ENCODE measurements around the gene FOXL2NB. TPM values are rescaled to one million over a fixed set of nuclear protein-coding genes. Genes with fewer than 3 reads are reported as not detected.

The FOXL2NB gene
- polyA plus RNA-seq, 2 of the 4 experiments (the other 2 are of a cell fraction) = 2.3 to 3.2 TPM

DNA sequence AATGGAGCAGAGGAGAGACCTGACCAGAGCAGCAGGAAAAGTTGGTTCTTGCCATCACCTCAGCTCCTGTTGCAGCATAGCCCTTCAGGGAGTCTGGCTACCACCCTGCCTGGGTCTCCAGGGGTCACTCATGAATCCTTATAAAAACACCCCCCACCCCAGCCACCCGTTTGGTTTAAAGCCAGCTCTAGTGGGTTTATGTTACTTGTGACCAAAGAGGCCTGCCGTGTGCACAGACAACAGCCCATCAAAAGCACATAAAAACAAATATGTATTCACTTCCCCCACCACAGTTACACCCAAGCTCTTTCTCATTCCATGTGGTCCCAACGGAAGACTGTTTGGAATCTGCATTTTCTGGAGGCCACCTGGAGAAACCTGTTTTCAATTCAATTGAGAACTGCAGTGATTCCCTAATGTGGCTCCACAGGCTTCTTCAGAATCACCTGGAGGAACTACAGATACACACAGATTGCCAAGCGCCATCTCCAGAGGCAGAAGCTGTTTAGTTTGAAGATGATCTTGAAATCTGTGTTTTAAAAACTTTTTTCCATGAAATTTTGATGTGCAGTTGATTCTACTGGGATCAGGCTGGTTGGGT is 13.8 kb upstream of the FOXL2NB start:
- H3K4me1 ChIP-seq = no peaks in the 10 kb centered on the region
- POLR2A ChIA-PET = interaction anchor here (1.0 kb wide), 1 partner anchor 339 kb away, joined by 5 read pairs; the partner anchor contains the start of gene CEP70
- H3K4me3 ChIP-seq = no peak overlapping the region
- FAIRE-seq (no peak), ATAC-seq (no peak), DNase-seq (ENCODE audit: low read depth in 1 of 2, low spot score in 1 of 2) (no peak)
- no peak overlapping the region for H3K27ac ChIP-seq
- CTCF ChIA-PET = interaction anchor here (1.1 to 9.0 kb wide), 6 partner anchors 9 to 396 kb away, joined by 3 to 82 read pairs (median 12); partner anchors contain the start of genes CEP70, FOXL2 and FOXL2NB
- 82% methylated on average over 4 of the region's 4 CpGs for WGBS (ENCODE audit: missing lambda C conversion rate)
- no peaks in the 10 kb centered on the region for H3K9me3 ChIP-seq
- H3K4me2 ChIP-seq = no peak overlapping the region
- TF ChIP-seq, protein P1, sequence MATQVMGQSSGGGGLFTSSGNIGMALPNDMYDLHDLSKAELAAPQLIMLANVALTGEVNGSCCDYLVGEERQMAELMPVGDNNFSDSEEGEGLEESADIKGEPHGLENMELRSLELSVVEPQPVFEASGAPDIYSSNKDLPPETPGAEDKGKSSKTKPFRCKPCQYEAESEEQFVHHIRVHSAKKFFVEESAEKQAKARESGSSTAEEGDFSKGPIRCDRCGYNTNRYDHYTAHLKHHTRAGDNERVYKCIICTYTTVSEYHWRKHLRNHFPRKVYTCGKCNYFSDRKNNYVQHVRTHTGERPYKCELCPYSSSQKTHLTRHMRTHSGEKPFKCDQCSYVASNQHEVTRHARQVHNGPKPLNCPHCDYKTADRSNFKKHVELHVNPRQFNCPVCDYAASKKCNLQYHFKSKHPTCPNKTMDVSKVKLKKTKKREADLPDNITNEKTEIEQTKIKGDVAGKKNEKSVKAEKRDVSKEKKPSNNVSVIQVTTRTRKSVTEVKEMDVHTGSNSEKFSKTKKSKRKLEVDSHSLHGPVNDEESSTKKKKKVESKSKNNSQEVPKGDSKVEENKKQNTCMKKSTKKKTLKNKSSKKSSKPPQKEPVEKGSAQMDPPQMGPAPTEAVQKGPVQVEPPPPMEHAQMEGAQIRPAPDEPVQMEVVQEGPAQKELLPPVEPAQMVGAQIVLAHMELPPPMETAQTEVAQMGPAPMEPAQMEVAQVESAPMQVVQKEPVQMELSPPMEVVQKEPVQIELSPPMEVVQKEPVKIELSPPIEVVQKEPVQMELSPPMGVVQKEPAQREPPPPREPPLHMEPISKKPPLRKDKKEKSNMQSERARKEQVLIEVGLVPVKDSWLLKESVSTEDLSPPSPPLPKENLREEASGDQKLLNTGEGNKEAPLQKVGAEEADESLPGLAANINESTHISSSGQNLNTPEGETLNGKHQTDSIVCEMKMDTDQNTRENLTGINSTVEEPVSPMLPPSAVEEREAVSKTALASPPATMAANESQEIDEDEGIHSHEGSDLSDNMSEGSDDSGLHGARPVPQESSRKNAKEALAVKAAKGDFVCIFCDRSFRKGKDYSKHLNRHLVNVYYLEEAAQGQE (IDR thresholded peaks at IDR 0.05) = no peak
- TF ChIP-seq BHLHE40 (IDR thresholded peaks at IDR 0.05; ENCODE audit: low read depth, low read length) = no peak
- no peak for TF ChIP-seq RARB (CRISPR knock-in tag; IDR thresholded peaks at IDR 0.05)
- TF ChIP-seq ZNF302 (CRISPR knock-in tag; IDR thresholded peaks at IDR 0.05) = no peak
- TF ChIP-seq HOXA7 (CRISPR knock-in tag; IDR thresholded peaks at IDR 0.05) = no peak
- TF ChIP-seq POLR2AphosphoS2 (conservative IDR thresholded peaks at IDR 0.05; ENCODE audit: low read length) = no peak
- TF ChIP-seq RCOR1 (IDR thresholded peaks at IDR 0.05; ENCODE audit: low read depth, low read length) = no peak
- TF ChIP-seq TP53 (CRISPR knock-in tag; IDR thresholded peaks at IDR 0.05) = no peak
- TF ChIP-seq HOXB13 (CRISPR knock-in tag; IDR thresholded peaks at IDR 0.05; ENCODE audit: low read depth) = no peak
- TF ChIP-seq MAX (IDR thresholded peaks at IDR 0.05) = no peak
- TF ChIP-seq JUN (IDR thresholded peaks at IDR 0.05) = no peak
- TF ChIP-seq SMC3 (IDR thresholded peaks at IDR 0.05) = no peak
- no peak for TF ChIP-seq KDM1A (IDR thresholded peaks at IDR 0.05; ENCODE audit: low read depth)

DNA sequence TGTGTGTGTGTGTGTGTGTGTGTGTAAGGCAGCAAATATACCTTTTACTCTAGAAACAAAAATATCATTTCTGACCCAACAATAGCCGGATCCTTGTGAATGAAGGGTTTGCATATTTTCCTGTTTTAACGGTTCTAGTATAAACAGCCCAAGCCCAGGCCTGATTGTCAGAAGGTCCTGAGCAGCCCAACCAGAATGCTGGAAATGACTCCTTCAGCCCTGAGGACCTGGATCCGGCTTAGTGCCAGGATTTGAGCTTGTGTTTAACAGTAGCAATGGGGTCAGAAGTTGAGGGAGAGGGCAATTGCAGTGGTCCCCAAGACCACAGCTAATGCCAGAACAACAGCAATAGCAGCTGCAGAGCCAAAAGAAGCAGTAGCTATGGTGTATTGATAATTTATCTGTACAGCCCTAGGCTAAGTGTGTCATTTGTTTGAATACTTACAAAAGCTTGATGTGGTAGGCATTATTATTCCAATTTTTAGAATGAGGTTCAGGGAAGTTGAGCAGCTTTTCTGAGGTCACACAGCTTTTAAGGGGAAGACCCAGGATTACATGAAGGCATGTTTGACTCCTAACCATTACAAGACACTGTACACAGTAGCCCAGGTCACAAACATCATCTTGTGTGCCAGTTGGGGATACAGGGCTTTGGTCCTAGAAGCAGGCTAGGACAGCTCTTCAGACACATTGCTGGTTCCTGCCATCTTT is 12.9 kb upstream of the FOXL2NB start:
- 81% methylated on average over 3 of the region's 3 CpGs for WGBS (ENCODE audit: missing lambda C conversion rate)

GRCh38 chr3:138935505-138935862 is 11.5 kb upstream of the FOXL2NB start:
- Histone ChIP-seq H3K4me1 (no peaks in the 10 kb centered on the region), H3K9me3 (no peaks in the 10 kb centered on the region), H3K27ac (peak overlapping the region; percentile 69 to 93), H3K4me3 (peak overlapping the region; percentile 45), H3K4me2 (peak overlapping the region; percentile 69)
- WGBS (ENCODE audit: missing lambda C conversion rate) = 50% methylated on average over 7 of the region's 7 CpGs
- ATAC-seq (no peak), DNase-seq (ENCODE audit: low read depth in 1 of 2, low spot score in 1 of 2) (no peak), FAIRE-seq (no peak)
- ChIA-PET CTCF (interaction anchor here (0.6 to 9.0 kb wide), 32 partner anchors 8 to 604 kb away, joined by 3 to 82 read pairs (median 4); partner anchors contain the start of genes CEP70, FOXL2, FOXL2NB and MRPS22), POLR2A (interaction anchor here (1.1 to 1.2 kb wide), 3 partner anchors 12 to 418 kb away, joined by 3 to 8 read pairs (median 4); partner anchors contain the start of genes CEP70, FOXL2 and FOXL2NB)
- TF ChIP-seq ATOH8 (CRISPR knock-in tag; IDR thresholded peaks at IDR 0.05; ENCODE audit: low read depth) (no peak), MAFK (IDR thresholded peaks at IDR 0.05; ENCODE audit: partially characterized antibody) (peak; percentile 25), GATA3 (IDR thresholded peaks at IDR 0.05; ENCODE audit: borderline replicate concordance) (no peak)

More for the DNA sequence above, 12.9 kb upstream of the FOXL2NB start:
- no peak overlapping the region for H3K4me3 ChIP-seq
- no peaks in the 10 kb centered on the region for H3K4me1 ChIP-seq
- ATAC-seq (no peak), FAIRE-seq (no peak), DNase-seq (ENCODE audit: low read depth in 1 of 2, low spot score in 1 of 2) (no peak)
- ChIA-PET POLR2A (interaction anchor here (0.6 kb wide), 1 partner anchor 13 kb away, joined by 3 read pairs; the partner anchor contains the start of genes FOXL2 and FOXL2NB), CTCF (interaction anchor here (0.7 to 9.0 kb wide), 7 partner anchors 8 to 395 kb away, joined by 3 to 82 read pairs (median 8); no protein-coding TSS in a partner anchor)
- H3K4me2 ChIP-seq = no peak overlapping the region
- H3K27ac ChIP-seq = no peak overlapping the region
- TF ChIP-seq GATA3 (IDR thresholded peaks at IDR 0.05; ENCODE audit: borderline replicate concordance) (no peak), HDAC2 (IDR thresholded peaks at IDR 0.05) (no peak), JUNB (IDR thresholded peaks at IDR 0.05) (no peak), POLR2A (IDR thresholded peaks at IDR 0.05; ENCODE audit: low read length) (no peak), MAFK (IDR thresholded peaks at IDR 0.05; ENCODE audit: partially characterized antibody) (no peak)
- no peaks in the 10 kb centered on the region for H3K9me3 ChIP-seq
